ENCODE results near the gene CLDN8.

DNA sequence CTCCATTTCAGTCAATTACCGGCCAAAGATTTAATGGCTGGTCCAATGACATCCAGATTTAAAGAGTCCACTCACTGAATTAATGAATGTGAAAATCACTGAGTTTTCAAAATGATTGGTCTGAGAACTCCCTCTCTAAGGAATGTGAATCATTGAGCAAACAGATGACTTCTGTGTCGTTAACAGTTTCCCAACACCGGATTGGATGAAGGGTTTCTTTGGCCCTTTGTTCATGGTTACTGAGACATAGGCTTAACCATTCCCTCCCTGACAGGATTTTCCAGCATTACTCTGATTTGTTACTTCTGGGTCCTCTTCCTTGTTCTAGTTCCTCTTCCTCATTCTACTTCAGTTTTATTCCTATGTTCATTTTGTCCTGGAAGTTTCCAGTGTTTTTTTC lies 47.8 kb downstream of the CLDN8 start:
- TF ChIP-seq, protein P1, sequence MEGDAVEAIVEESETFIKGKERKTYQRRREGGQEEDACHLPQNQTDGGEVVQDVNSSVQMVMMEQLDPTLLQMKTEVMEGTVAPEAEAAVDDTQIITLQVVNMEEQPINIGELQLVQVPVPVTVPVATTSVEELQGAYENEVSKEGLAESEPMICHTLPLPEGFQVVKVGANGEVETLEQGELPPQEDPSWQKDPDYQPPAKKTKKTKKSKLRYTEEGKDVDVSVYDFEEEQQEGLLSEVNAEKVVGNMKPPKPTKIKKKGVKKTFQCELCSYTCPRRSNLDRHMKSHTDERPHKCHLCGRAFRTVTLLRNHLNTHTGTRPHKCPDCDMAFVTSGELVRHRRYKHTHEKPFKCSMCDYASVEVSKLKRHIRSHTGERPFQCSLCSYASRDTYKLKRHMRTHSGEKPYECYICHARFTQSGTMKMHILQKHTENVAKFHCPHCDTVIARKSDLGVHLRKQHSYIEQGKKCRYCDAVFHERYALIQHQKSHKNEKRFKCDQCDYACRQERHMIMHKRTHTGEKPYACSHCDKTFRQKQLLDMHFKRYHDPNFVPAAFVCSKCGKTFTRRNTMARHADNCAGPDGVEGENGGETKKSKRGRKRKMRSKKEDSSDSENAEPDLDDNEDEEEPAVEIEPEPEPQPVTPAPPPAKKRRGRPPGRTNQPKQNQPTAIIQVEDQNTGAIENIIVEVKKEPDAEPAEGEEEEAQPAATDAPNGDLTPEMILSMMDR (IDR thresholded peaks at IDR 0.05; ENCODE audit: low read depth, low read length): no peak
- TF ChIP-seq EZH2phosphoT487 (IDR thresholded peaks at IDR 0.05; ENCODE audit: low read depth): no peak

All from OCI-LY3 (cell line).